Stimulated activated CD8-positive, alpha-beta memory T cell treated with anti-CD3 and anti-CD28 coated beads, Interleukin-2, amount 100 ng/mL, for 48 hours (primary cell): Measurements from ENCODE around the gene CDC42BPB.

Experiments used
- DNase-seq, 2 donors: peaks; one replicate each; pipeline ENCODE4 v3.0.0-alpha.2; 2020; ENCODE audit warnings: low read depth in 2 of 2

Gene CDC42BPB

GRCh38 chr14:102996941-102997340, 60.4 kb downstream of the CDC42BPB start:
- no peak for DNase-seq

- no peak for DNase-seq
Observed at GRCh38 chr14:102994689-102995088, 62.7 kb downstream of the CDC42BPB start.

- DNase-seq: no peak
Observed at GRCh38 chr14:102993523-102993922, 63.8 kb downstream of the CDC42BPB start.

- no peak for DNase-seq
Observed at GRCh38 chr14:102991376-102991775, 66.0 kb downstream of the CDC42BPB start.

- DNase-seq: no peak
Observed at GRCh38 chr14:102988054-102988453, 69.3 kb downstream of the CDC42BPB start.

GRCh38 chr14:102986810-102987579, 70.4 kb downstream of the CDC42BPB start:
- DNase-seq: no peak

- no peak for DNase-seq
Observed at GRCh38 chr14:102985665-102986064, 71.7 kb downstream of the CDC42BPB start.

- DNase-seq: no peak
Observed at GRCh38 chr14:102984336-102985102, 72.8 kb downstream of the CDC42BPB start.

GRCh38 chr14:102983496-102983895, 73.9 kb downstream of the CDC42BPB start:
- no peak for DNase-seq

- DNase-seq: no peak
Observed at GRCh38 chr14:102982852-102983470, 74.4 kb downstream of the CDC42BPB start.

GRCh38 chr14:102980409-102980810, 76.9 kb downstream of the CDC42BPB start:
- no peak for DNase-seq

- DNase-seq: peak in 1 of 2 donors; percentile 26
Observed at GRCh38 chr14:102979406-102979805, 77.9 kb downstream of the CDC42BPB start.

GRCh38 chr14:102977475-102977874, 79.9 kb downstream of the CDC42BPB start:
- DNase-seq: no peak

- DNase-seq: no peak
Observed at GRCh38 chr14:102975662-102976061, 81.7 kb downstream of the CDC42BPB start.

GRCh38 chr14:102973706-102974285, 83.6 kb downstream of the CDC42BPB start:
- DNase-seq: no peak

- DNase-seq: no peak
Observed at GRCh38 chr14:102971836-102972606, 85.3 kb downstream of the CDC42BPB start.

GRCh38 chr14:102971314-102971713, 86.0 kb downstream of the CDC42BPB start:
- no peak for DNase-seq

GRCh38 chr14:102970496-102970895, 86.9 kb downstream of the CDC42BPB start:
- DNase-seq: no peak

GRCh38 chr14:102969901-102970300, 87.4 kb downstream of the CDC42BPB start:
- no peak for DNase-seq

GRCh38 chr14:102969060-102969791, 88.1 kb downstream of the CDC42BPB start:
- no peak for DNase-seq

GRCh38 chr14:102968306-102968705, 89.0 kb downstream of the CDC42BPB start:
- DNase-seq: no peak
